Measurements from ENCODE around the gene SPSB1.

Gene SPSB1

GRCh38 chr1:9316080-9316444 lies 23.4 kb downstream of the SPSB1 start:
- TF ChIP-seq CTCF (IDR thresholded peaks at IDR 0.05; ENCODE audit: control insufficient read depth, insufficient read depth, low read depth, low read length, missing control alignments), result no peak
- DNase-seq (ENCODE audit: low read depth), result no peak
- no peak overlapping the region for H3K4me3 ChIP-seq (ENCODE audit: control insufficient read depth, low read depth, low read length)

GRCh38 chr1:9316512-9316911 lies 23.8 kb downstream of the SPSB1 start:
- no peak for DNase-seq (ENCODE audit: low read depth)
- H3K4me3 ChIP-seq (ENCODE audit: control insufficient read depth, low read depth, low read length), result no peak overlapping the region
- no peak for TF ChIP-seq CTCF (IDR thresholded peaks at IDR 0.05; ENCODE audit: control insufficient read depth, insufficient read depth, low read depth, low read length, missing control alignments)

- no peak for TF ChIP-seq CTCF (IDR thresholded peaks at IDR 0.05; ENCODE audit: control insufficient read depth, insufficient read depth, low read depth, low read length, missing control alignments)
- DNase-seq (ENCODE audit: low read depth), result no peak
- H3K4me3 ChIP-seq (ENCODE audit: control insufficient read depth, low read depth, low read length), result no peak overlapping the region
Measured at GRCh38 chr1:9317072-9317471, 24.4 kb downstream of the SPSB1 start.

GRCh38 chr1:9317591-9318417 lies 25.1 kb downstream of the SPSB1 start:
- H3K4me3 ChIP-seq (ENCODE audit: control insufficient read depth, low read depth, low read length), result no peak overlapping the region
- DNase-seq (ENCODE audit: low read depth), result no peak
- TF ChIP-seq CTCF (IDR thresholded peaks at IDR 0.05; ENCODE audit: control insufficient read depth, insufficient read depth, low read depth, low read length, missing control alignments), result no peak

GRCh38 chr1:9319208-9319788 lies 26.6 kb downstream of the SPSB1 start:
- TF ChIP-seq CTCF (IDR thresholded peaks at IDR 0.05; ENCODE audit: control insufficient read depth, insufficient read depth, low read depth, low read length, missing control alignments), result no peak
- no peak for DNase-seq (ENCODE audit: low read depth)

GRCh38 chr1:9319789-9320519 lies 27.3 kb downstream of the SPSB1 start:
- H3K4me3 ChIP-seq (ENCODE audit: control insufficient read depth, low read depth, low read length), result no peak overlapping the region
- no peak for TF ChIP-seq CTCF (IDR thresholded peaks at IDR 0.05; ENCODE audit: control insufficient read depth, insufficient read depth, low read depth, low read length, missing control alignments)
- DNase-seq (ENCODE audit: low read depth), result no peak

More at GRCh38 chr1:9319208-9319788, 26.6 kb downstream of the SPSB1 start:
- H3K4me3 ChIP-seq (ENCODE audit: control insufficient read depth, low read depth, low read length), result no peak overlapping the region

Data from AG09309 (cell line).